Fibroblast of lung (primary cell): Measurements from ENCODE around the gene P2RX6. TPM values are rescaled to one million over a fixed set of nuclear protein-coding genes. Genes with fewer than 3 reads are reported as not detected.

Experiments used
- DNase-seq, 2 donors: peaks; one replicate each; pipeline versions ENCODE4 v3.0.0 to v3.0.0-alpha.2; 2010; ENCODE audit warnings: low read depth in 2 of 2
- H2AFZ ChIP-seq: 2 replicates; pipeline ENCODE4 v1.5.1; 2012; ENCODE audit warnings: low read length, control low read depth, inconsistent platforms
- H3K27ac ChIP-seq: 2 replicates; pipeline ENCODE4 v1.5.1; 2011; ENCODE audit warnings: low read length, control low read depth; ENCODE audit not compliant: insufficient read depth
- H3K27me3 ChIP-seq: 2 replicates; pipeline ENCODE4 v1.5.1; 2011; ENCODE audit warnings: mild to moderate bottlenecking, low read length; ENCODE audit not compliant: control insufficient read depth, insufficient read depth
- H3K36me3 ChIP-seq: 2 replicates; pipeline ENCODE4 v1.5.1; 2011; ENCODE audit warnings: low read length; ENCODE audit not compliant: control insufficient read depth, insufficient read depth
- H3K4me1 ChIP-seq: 2 replicates; pipeline ENCODE4 v1.5.1; 2011; ENCODE audit warnings: low read length; ENCODE audit not compliant: control insufficient read depth, insufficient read depth; ENCODE audit errors: extremely low read depth
- H3K4me2 ChIP-seq: 2 replicates; pipeline ENCODE4 v1.5.1; 2011; ENCODE audit warnings: low read length, control low read depth; ENCODE audit not compliant: insufficient read depth; ENCODE audit errors: extremely low read depth
- H3K4me3 ChIP-seq, 4 experiments: fragments of 200-600 bp in 1 of 4; sonication (generic) in 1 of 4; replicated peaks in 1 of 4; 2 replicates each; pipeline ENCODE4 v1.5.1; 2011 to 2016; ENCODE audit warnings: low read length in 4 of 4, low read depth in 3 of 4, mild to moderate bottlenecking in 3 of 4, control low read depth in 2 of 4, inconsistent platforms in 1 of 4, mixed read lengths in 1 of 4; ENCODE audit not compliant: insufficient read depth in 1 of 4; ENCODE audit errors: control extremely low read depth in 1 of 4
- H3K79me2 ChIP-seq: 2 replicates; pipeline ENCODE4 v1.5.1; 2012; ENCODE audit warnings: mild to moderate bottlenecking, low read length, inconsistent platforms; ENCODE audit not compliant: control insufficient read depth, insufficient read depth
- H3K9ac ChIP-seq: 2 replicates; pipeline ENCODE4 v1.5.1; 2011; ENCODE audit warnings: mild to moderate bottlenecking, low read length, control low read depth; ENCODE audit not compliant: insufficient read depth
- H3K9me3 ChIP-seq: 2 replicates; pipeline ENCODE4 v1.5.1; 2012; ENCODE audit warnings: low read depth, low read length; ENCODE audit not compliant: control insufficient read depth, insufficient read depth
- H4K20me1 ChIP-seq: 2 replicates; pipeline ENCODE4 v1.5.1; 2011; ENCODE audit warnings: low read length; ENCODE audit not compliant: control insufficient read depth, insufficient read depth; ENCODE audit errors: extremely low read depth
- EZH2 ChIP-seq: IDR thresholded peaks from 2 replicates; pipeline ENCODE4 v1.5.1; 2012; ENCODE audit warnings: low read length, control low read depth, mild to moderate bottlenecking; ENCODE audit errors: missing control alignments
- polyA plus RNA-seq, 2 donors: library from polyadenylated mRNA; depleted of rRNA in 1 of 2; stranded (reverse) in 1 of 2; unstranded in 1 of 2; fragments of >200 nt; gene quantifications; 2 replicates each; pipeline ENCODE4 v1.2.1, GENCODE V29; 2011 to 2012; ENCODE audit warnings: missing spikeins in 1 of 2
- total RNA-seq: library from RNA; depleted of rRNA; stranded (reverse); fragments of >200 nt; gene quantifications from 2 replicates; pipeline ENCODE4 v1.2.1, GENCODE V29; 2014
- TF ChIP-seq, protein P1 (sequence below), 2 donors: IDR thresholded peaks in 1 of 2; conservative IDR thresholded peaks in 1 of 2; 1 replicate in 1 of 2; 2 replicates in 1 of 2; pipeline ENCODE4 v1.5.1; 2011 to 2012; ENCODE audit warnings: low read length in 2 of 2, control low read depth in 1 of 2, inconsistent platforms in 1 of 2, low read depth in 1 of 2, mild to moderate bottlenecking in 1 of 2

P2RX6 gene
- total and polyA plus RNA-seq, 2 donors (not counting 1 experiment from before 2014, with no cell fraction given): 3.6 to 17.8 TPM

DNA sequence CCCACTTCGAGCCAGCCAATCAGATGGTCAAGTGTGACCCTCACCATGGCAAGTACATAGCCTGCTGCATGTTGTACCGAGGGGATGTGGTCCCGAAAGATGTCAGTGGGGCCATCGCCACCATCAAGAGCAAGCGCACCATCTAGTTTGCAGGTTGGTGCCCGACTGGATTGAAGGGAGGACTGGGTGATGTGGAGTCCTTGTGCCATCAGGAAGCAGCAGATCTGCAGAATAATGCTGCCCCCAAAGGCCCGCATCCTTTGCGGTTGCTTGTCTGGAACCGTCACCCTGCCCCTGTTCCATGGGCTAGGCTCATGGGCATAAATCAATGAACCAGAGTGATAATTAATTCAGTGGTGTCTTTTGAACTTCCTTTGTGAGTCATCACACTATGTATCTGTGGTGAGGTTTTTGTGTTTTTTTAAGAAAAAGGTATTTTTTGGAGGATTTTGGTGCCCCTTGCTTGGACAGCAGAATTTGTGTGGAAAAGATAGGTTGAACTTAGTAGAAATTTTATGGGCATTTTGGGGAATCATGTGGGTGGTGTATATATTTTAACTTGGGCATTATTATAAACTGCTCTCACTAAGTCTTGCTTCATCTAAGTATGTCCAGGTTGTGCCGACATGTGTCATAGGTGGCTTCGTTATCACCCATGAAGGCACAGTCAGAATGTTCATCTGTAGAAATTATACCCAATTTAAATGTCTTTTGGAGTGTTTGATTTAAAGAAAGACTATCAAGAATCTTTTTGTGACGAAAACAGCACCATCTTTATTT is 53.1 kb downstream of the P2RX6 start:
- Histone ChIP-seq H3K9me3 (no peaks in the 10 kb centered on the region), H2AFZ (no peak overlapping the region), H3K27me3 (no peaks in the 10 kb centered on the region), H3K4me1 (no peaks in the 10 kb centered on the region), H3K9ac (no peak overlapping the region), H3K4me3 (no peak overlapping the region), H3K79me2 (no peaks in the 10 kb centered on the region), H3K4me2 (no peak overlapping the region), H3K36me3 (no peaks in the 10 kb centered on the region), H4K20me1 (no peaks in the 10 kb centered on the region), H3K27ac (no peak overlapping the region)
- no peak for DNase-seq
- no peak for TF ChIP-seq EZH2
- TF ChIP-seq, protein P1, sequence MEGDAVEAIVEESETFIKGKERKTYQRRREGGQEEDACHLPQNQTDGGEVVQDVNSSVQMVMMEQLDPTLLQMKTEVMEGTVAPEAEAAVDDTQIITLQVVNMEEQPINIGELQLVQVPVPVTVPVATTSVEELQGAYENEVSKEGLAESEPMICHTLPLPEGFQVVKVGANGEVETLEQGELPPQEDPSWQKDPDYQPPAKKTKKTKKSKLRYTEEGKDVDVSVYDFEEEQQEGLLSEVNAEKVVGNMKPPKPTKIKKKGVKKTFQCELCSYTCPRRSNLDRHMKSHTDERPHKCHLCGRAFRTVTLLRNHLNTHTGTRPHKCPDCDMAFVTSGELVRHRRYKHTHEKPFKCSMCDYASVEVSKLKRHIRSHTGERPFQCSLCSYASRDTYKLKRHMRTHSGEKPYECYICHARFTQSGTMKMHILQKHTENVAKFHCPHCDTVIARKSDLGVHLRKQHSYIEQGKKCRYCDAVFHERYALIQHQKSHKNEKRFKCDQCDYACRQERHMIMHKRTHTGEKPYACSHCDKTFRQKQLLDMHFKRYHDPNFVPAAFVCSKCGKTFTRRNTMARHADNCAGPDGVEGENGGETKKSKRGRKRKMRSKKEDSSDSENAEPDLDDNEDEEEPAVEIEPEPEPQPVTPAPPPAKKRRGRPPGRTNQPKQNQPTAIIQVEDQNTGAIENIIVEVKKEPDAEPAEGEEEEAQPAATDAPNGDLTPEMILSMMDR (conservative IDR thresholded peaks at IDR 0.05 in 1 of 2, IDR thresholded peaks at IDR 0.05 in 1 of 2; ENCODE audit: low read depth in 1 of 2, low read length in 2 of 2): no peak

DNA sequence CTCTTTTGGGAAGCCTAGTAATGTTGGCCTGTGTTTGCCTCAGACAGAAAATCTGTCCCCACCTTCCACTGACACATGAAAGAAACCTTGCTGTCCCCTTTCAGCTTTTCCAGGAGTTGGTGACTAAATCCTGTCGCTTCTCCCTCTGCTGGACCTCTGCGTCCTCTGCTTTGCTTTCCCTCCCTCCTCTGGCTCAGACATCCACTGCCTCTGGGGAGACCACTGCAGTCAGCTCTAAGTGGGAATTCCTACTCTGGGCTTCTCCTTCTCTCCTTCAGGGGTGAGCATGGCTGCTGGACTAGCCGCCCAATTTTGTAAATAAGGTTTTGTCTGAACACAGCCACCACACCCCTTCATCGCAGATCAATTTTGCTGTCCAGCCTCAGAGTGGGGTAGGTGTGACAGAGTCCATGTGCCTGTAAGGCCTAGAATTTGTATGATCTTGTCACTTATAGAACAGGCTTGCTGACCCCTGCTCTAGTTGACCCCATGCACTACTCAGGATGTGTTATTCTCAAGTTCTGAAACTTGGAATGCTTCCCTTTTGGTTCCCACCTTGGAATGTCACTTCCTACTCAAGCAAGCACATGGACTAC is 53.8 kb downstream of the P2RX6 start:
- no peak overlapping the region for H3K9ac ChIP-seq
- H3K27me3 ChIP-seq: no peaks in the 10 kb centered on the region
- no peak overlapping the region for H3K4me2 ChIP-seq
- no peaks in the 10 kb centered on the region for H3K36me3 ChIP-seq
- TF ChIP-seq, protein P1 (conservative IDR thresholded peaks at IDR 0.05 in 1 of 2, IDR thresholded peaks at IDR 0.05 in 1 of 2; ENCODE audit: low read depth in 1 of 2, low read length in 2 of 2): no peak
- TF ChIP-seq EZH2: no peak
- no peak for DNase-seq
- H2AFZ ChIP-seq: no peak overlapping the region
- no peaks in the 10 kb centered on the region for H3K79me2 ChIP-seq
- no peak overlapping the region for H3K4me3 ChIP-seq
- no peaks in the 10 kb centered on the region for H4K20me1 ChIP-seq
- peaks cover 1% of the 10 kb centered on the region for H3K4me1 ChIP-seq
- no peaks in the 10 kb centered on the region for H3K9me3 ChIP-seq
- H3K27ac ChIP-seq: no peak overlapping the region

DNA sequence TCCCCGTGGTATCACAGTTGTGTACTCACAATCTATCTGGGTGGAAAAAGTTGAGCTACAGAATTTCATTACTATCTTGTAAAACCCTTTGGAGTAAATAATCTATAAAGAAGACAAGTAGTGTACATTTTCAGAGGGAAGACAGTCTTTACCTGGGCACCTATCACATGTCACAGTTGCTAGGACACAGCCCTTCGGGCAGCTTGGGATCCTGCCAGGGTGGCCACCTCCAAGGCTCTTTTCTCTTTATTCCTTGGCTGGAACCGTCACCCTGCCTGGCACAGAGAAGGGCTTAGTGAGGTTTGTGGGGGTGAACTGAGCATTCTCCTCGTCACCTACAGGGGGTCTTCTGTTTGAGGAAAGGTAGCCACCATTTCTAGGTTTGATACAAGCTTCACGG is 54.4 kb downstream of the P2RX6 start:
- H3K9ac ChIP-seq: no peak overlapping the region
- no peaks in the 10 kb centered on the region for H3K79me2 ChIP-seq
- H2AFZ ChIP-seq: no peak overlapping the region
- H3K36me3 ChIP-seq: no peaks in the 10 kb centered on the region
- no peaks in the 10 kb centered on the region for H4K20me1 ChIP-seq
- H3K4me1 ChIP-seq: peaks cover 4% of the 10 kb centered on the region
- TF ChIP-seq, protein P1 (conservative IDR thresholded peaks at IDR 0.05 in 1 of 2, IDR thresholded peaks at IDR 0.05 in 1 of 2; ENCODE audit: low read depth in 1 of 2, low read length in 2 of 2): no peak
- DNase-seq: no peak
- no peak overlapping the region for H3K4me3 ChIP-seq
- H3K27me3 ChIP-seq: no peaks in the 10 kb centered on the region
- no peaks in the 10 kb centered on the region for H3K9me3 ChIP-seq
- no peak overlapping the region for H3K27ac ChIP-seq
- H3K4me2 ChIP-seq: no peak overlapping the region
